Hepatocyte (in vitro differentiated cells): ENCODE results near the gene APOA5. TPM values are rescaled to one million over a fixed set of nuclear protein-coding genes. Genes with fewer than 3 reads are reported as not detected.

ENCODE experiments used
- DNase-seq: peaks from one replicate; pipeline ENCODE4 v3.0.0-alpha.2; 2016; ENCODE audit warnings: low spot score
- H2AFZ ChIP-seq: fragments of 200-600 bp; sonication (generic); 2 replicates; pipeline ENCODE4 v1.6.0; 2016; ENCODE audit warnings: antibody characterized with exemption, mild to moderate bottlenecking
- H3K27ac ChIP-seq: fragments of 200-600 bp; sonication (generic); 2 replicates; pipeline ENCODE4 v1.5.1; 2016; ENCODE audit warnings: mild to moderate bottlenecking
- H3K27me3 ChIP-seq: fragments of 200-600 bp; sonication (generic); 2 replicates; pipeline ENCODE4 v1.6.1; 2016
- H3K36me3 ChIP-seq: fragments of 200-600 bp; sonication (generic); replicated peaks from 2 replicates; pipeline ENCODE4 v1.5.1; 2016; ENCODE audit warnings: low read depth; ENCODE audit not compliant: insufficient read depth
- H3K4me1 ChIP-seq: fragments of 200-600 bp; sonication (generic); 2 replicates; pipeline ENCODE4 v1.5.1; 2016; ENCODE audit warnings: mild to moderate bottlenecking, moderate library complexity; ENCODE audit not compliant: insufficient read depth
- H3K4me2 ChIP-seq: fragments of 200-600 bp; sonication (generic); 2 replicates; pipeline ENCODE4 v1.6.0; 2016
- H3K4me3 ChIP-seq: fragments of 200-600 bp; sonication (generic); 2 replicates; pipeline ENCODE4 v1.5.1; 2016; ENCODE audit warnings: mild to moderate bottlenecking
- H3K79me2 ChIP-seq: fragments of 200-600 bp; sonication (generic); 2 replicates; pipeline ENCODE4 v1.6.0; 2017; ENCODE audit warnings: mild to moderate bottlenecking
- H3K9me2 ChIP-seq: fragments of 200-600 bp; sonication (generic); replicated peaks from 2 replicates; pipeline ENCODE4 v1.6.0; 2017; ENCODE audit warnings: mild to moderate bottlenecking; ENCODE audit not compliant: insufficient read depth
- H3K9me3 ChIP-seq: fragments of 200-600 bp; sonication (generic); 2 replicates; pipeline ENCODE4 v1.5.1; 2016; ENCODE audit warnings: low read depth, mild to moderate bottlenecking
- H4K20me1 ChIP-seq: fragments of 200-600 bp; sonication (generic); 2 replicates; pipeline ENCODE4 v1.6.0; 2016; ENCODE audit warnings: mild to moderate bottlenecking; ENCODE audit not compliant: insufficient read depth, poor library complexity, severe bottlenecking
- CTCF ChIP-seq: fragments of 200-600 bp; sonication (generic); IDR thresholded peaks from 2 replicates; pipeline ENCODE4 v1.5.1; 2016; ENCODE audit warnings: antibody characterized with exemption, mild to moderate bottlenecking; ENCODE audit not compliant: poor library complexity
- EZH2 ChIP-seq: fragments of 200-600 bp; sonication (generic); IDR thresholded peaks from 2 replicates; pipeline ENCODE4 v1.6.1; 2016; ENCODE audit warnings: antibody characterized with exemption, mild to moderate bottlenecking, borderline replicate concordance
- EZH2phosphoT487 ChIP-seq: fragments of 200-600 bp; sonication (generic); IDR thresholded peaks from one replicate; pipeline ENCODE4 v1.6.1; 2018; ENCODE audit warnings: antibody characterized with exemption, mild to moderate bottlenecking, low read depth, moderate library complexity; ENCODE audit not compliant: unreplicated experiment, severe bottlenecking
- WGBS: methylation state at CpG from one replicate; pipeline ENCODE4 v1.1.6; 2016; ENCODE audit warnings: low lambda C conversion rate; ENCODE audit errors: missing lambda C conversion rate; 5-methylcytosine and 5-hydroxymethylcytosine counted together
- polyA plus RNA-seq: library from polyadenylated mRNA; unstranded; fragments of >200 nt; fragmentation: Nextera tagmentation; extraction: Ambion mirVana; gene quantifications from 2 replicates; pipeline ENCODE4 v1.2.1, GENCODE V29; 2016
- total RNA-seq: library from RNA; depleted of rRNA; stranded (reverse); fragments of >200 nt; gene quantifications from 2 replicates; pipeline ENCODE4 v1.2.3, GENCODE V29; 2014

Gene APOA5
- total and polyA plus RNA-seq, 2 experiments from 2014 or later, result 14.6 to 20.3 TPM

DNA sequence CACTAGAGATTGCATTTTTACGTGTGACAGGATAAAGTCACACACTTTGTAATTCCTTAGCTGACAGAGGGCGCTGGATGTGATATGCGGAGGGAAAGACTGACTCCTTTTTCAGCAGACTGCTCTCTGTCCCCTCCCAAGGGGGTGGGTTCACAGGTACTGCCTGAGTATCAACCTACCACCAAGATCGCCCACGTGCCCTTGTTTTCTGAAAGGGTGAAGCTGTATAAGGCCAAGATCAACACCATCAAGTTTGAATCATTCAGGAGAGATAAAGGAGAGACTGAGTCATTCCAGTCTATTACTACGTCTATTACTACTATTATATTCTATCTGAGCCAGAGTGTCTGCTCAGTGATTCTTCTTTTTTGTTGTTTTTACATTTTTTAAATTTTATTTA, 49.6 kb downstream of the APOA5 start:
- no peaks in the 10 kb centered on the region for H3K4me1 ChIP-seq
- no peaks in the 10 kb centered on the region for H3K9me2 ChIP-seq
- no peak overlapping the region for H3K4me3 ChIP-seq
- no peaks in the 10 kb centered on the region for H3K9me3 ChIP-seq
- 67% methylated on average over 6 of the region's 6 CpGs for WGBS
- H2AFZ ChIP-seq, result no peak overlapping the region
- no peaks in the 10 kb centered on the region for H4K20me1 ChIP-seq
- H3K4me2 ChIP-seq, result no peak overlapping the region
- TF ChIP-seq CTCF (no peak), EZH2 (no peak), EZH2phosphoT487 (no peak)
- no peaks in the 10 kb centered on the region for H3K79me2 ChIP-seq
- no peak overlapping the region for H3K27ac ChIP-seq
- no peak for DNase-seq
- no peaks in the 10 kb centered on the region for H3K36me3 ChIP-seq
- H3K27me3 ChIP-seq, result no peaks in the 10 kb centered on the region

DNA sequence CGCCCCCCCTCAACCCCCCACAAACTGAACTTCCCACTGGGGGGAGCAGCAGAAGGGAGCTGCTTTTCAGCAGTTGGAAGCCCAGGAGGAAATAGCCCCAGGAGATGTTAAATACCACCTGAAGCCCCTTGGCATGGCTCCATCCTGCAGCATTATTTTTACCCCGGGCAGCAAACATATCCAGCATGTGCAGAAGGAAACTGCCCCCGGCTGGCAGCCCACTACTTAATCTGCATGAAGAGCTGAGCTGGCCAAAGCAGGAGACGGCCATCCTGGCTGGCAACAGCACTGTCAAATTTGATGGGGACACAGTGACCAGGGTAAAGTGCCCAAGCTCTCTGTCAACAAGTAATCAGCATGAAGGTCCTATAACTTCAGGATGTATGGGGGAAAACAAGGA, 50.9 kb downstream of the APOA5 start:
- H3K27ac ChIP-seq, result no peak overlapping the region
- no peaks in the 10 kb centered on the region for H3K79me2 ChIP-seq
- H3K27me3 ChIP-seq, result no peaks in the 10 kb centered on the region
- no peaks in the 10 kb centered on the region for H3K36me3 ChIP-seq
- H2AFZ ChIP-seq, result no peak overlapping the region
- no peak overlapping the region for H3K4me3 ChIP-seq
- H4K20me1 ChIP-seq, result no peaks in the 10 kb centered on the region
- no peaks in the 10 kb centered on the region for H3K9me2 ChIP-seq
- H3K4me2 ChIP-seq, result no peak overlapping the region
- H3K4me1 ChIP-seq, result no peaks in the 10 kb centered on the region
- WGBS, result 70% methylated on average over 4 of the region's 4 CpGs
- no peaks in the 10 kb centered on the region for H3K9me3 ChIP-seq
- TF ChIP-seq CTCF (no peak), EZH2 (no peak), EZH2phosphoT487 (no peak)
- DNase-seq, result no peak

Other genes with a start within 250 kb of the APOA5 start
- 11.8 and 12.6 TPM in 2 replicates for gene BUD13, start 18.9 kb downstream of the APOA5 start, total RNA-seq
- gene BUD13, start 18.9 kb downstream of the APOA5 start, polyA plus RNA-seq, result 9.9 and 11.1 TPM in 2 replicates
- gene ZPR1, start 3.9 kb downstream of the APOA5 start, total RNA-seq, result 38.3 and 38.6 TPM in 2 replicates
- 50.1 and 53.3 TPM in 2 replicates for gene ZPR1, start 3.9 kb downstream of the APOA5 start, polyA plus RNA-seq
- gene APOA4, start 31.4 kb upstream of the APOA5 start, total RNA-seq, result 1,055 and 1,133 TPM in 2 replicates
- gene APOA4, start 31.4 kb upstream of the APOA5 start, polyA plus RNA-seq, result 548 and 810 TPM in 2 replicates
- gene APOC3, start 38.0 kb upstream of the APOA5 start, total RNA-seq, result 2,309 and 2,825 TPM in 2 replicates
- 1,438 and 2,125 TPM in 2 replicates for gene APOC3, start 38.0 kb upstream of the APOA5 start, polyA plus RNA-seq
- 4,253 and 4,361 TPM in 2 replicates for gene APOA1, start 45.7 kb upstream of the APOA5 start, total RNA-seq
- 5,326 and 7,624 TPM in 2 replicates for gene APOA1, start 45.7 kb upstream of the APOA5 start, polyA plus RNA-seq